Measurements from ENCODE around the gene C1QA. TPM values are rescaled to one million over a fixed set of nuclear protein-coding genes. Genes with fewer than 3 reads are reported as not detected.

C1QA gene
- polyA plus RNA-seq, 1 experiment = not detected

GRCh38 chr1:22643381-22643780 lies 7.0 kb downstream of the C1QA start, which contains the start of gene C1QC:
TSS of gene C1QC (plus strand) at chr1:22643633. CDS start at chr1:22644024, 391 bp downstream.
- Histone ChIP-seq H3K27ac (ENCODE audit: low read depth, low read length) (no peak within 1 kb of the TSS), H3K9me3 (ENCODE audit: control insufficient read depth, insufficient read depth, low read length) (no peaks in the 10 kb centered on the region; the same call in 1 of the 2 replicates), H3K4me3 (ENCODE audit: low read depth, low read length) (no peak within 1 kb of the TSS), H3K27me3 (ENCODE audit: control insufficient read depth, insufficient read depth, low read length) (peaks cover 29% of the 10 kb centered on the region)
- ChIA-PET POLR2A (no interaction called here), CTCF (interaction anchor here (0.7 to 1.1 kb wide), 2 partner anchors 123 to 227 kb away, joined by 4 to 6 read pairs; no protein-coding TSS in a partner anchor)
- no peak for TF ChIP-seq CTCF (IDR thresholded peaks at IDR 0.05; ENCODE audit: low read depth, low read length)
- no peak for DNase-seq (ENCODE audit: low read depth, low spot score)

GRCh38 chr1:22643928-22644327 lies 7.5 kb downstream of the C1QA start:
- no peak for TF ChIP-seq CTCF (IDR thresholded peaks at IDR 0.05; ENCODE audit: low read depth, low read length)
- DNase-seq (ENCODE audit: low read depth, low spot score) = no peak
- no peaks in the 10 kb centered on the region; the same call in 1 of the 2 replicates for H3K9me3 ChIP-seq (ENCODE audit: control insufficient read depth, insufficient read depth, low read length)
- peaks cover 29% of the 10 kb centered on the region for H3K27me3 ChIP-seq (ENCODE audit: control insufficient read depth, insufficient read depth, low read length)
- no peak overlapping the region for H3K27ac ChIP-seq (ENCODE audit: low read depth, low read length)
- POLR2A ChIA-PET = no interaction called here
- CTCF ChIA-PET = interaction anchor here (0.7 kb wide), 1 partner anchor 123 kb away, joined by 4 read pairs; no protein-coding TSS in a partner anchor
- H3K4me3 ChIP-seq (ENCODE audit: low read depth, low read length) = no peak overlapping the region

GRCh38 chr1:22645931-22646330 lies 9.5 kb downstream of the C1QA start:
- ChIA-PET POLR2A (no interaction called here), CTCF (interaction anchor here (2.5 kb wide), 1 partner anchor 225 kb away, joined by 18 read pairs; no protein-coding TSS in a partner anchor)
- Histone ChIP-seq H3K9me3 (ENCODE audit: control insufficient read depth, insufficient read depth, low read length) (no peaks in the 10 kb centered on the region), H3K27me3 (ENCODE audit: control insufficient read depth, insufficient read depth, low read length) (peaks cover 40% of the 10 kb centered on the region), H3K4me3 (ENCODE audit: low read depth, low read length) (no peak overlapping the region), H3K27ac (ENCODE audit: low read depth, low read length) (no peak overlapping the region)
- no peak for TF ChIP-seq CTCF (IDR thresholded peaks at IDR 0.05; ENCODE audit: low read depth, low read length)
- DNase-seq (ENCODE audit: low read depth, low spot score) = no peak

- no peaks in the 10 kb centered on the region for H3K9me3 ChIP-seq (ENCODE audit: control insufficient read depth, insufficient read depth, low read length)
- H3K4me3 ChIP-seq (ENCODE audit: low read depth, low read length) = no peak overlapping the region
- H3K27ac ChIP-seq (ENCODE audit: low read depth, low read length) = no peak overlapping the region
- POLR2A ChIA-PET = no interaction called here
- CTCF ChIA-PET = interaction anchor here (2.5 kb wide), 1 partner anchor 226 kb away, joined by 18 read pairs; no protein-coding TSS in a partner anchor
- TF ChIP-seq CTCF (IDR thresholded peaks at IDR 0.05; ENCODE audit: low read depth, low read length) = no peak
- no peak for DNase-seq (ENCODE audit: low read depth, low spot score)
- H3K27me3 ChIP-seq (ENCODE audit: control insufficient read depth, insufficient read depth, low read length) = peaks cover 43% of the 10 kb centered on the region
These were observed 10.0 kb downstream of the C1QA start for GRCh38 chr1:22646384-22646783.

DNA sequence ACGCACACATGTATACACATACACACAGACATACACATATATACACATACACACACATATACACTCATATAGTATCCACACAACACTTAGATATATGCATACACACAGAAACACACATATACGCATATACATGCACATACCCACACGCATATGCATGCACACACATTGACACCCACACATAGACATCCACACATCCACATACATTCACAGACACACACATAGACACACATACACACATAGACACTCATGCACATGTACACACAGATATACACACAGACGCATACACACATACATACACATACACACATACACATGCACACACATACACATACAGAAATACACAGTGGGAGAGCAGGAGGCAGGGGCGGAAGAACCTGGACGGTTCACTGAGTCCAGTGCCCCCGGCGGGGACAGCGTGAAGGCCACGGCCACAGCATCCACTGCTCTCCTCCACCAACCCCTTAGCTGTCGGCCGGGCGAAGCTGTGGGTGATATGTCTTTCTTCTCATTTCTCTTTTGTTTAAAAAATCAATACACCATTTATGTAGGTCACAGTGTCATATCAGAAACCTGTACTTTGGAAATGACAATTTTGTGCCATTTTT lies 13.8 kb downstream of the C1QA start:
- no peak for TF ChIP-seq CTCF (IDR thresholded peaks at IDR 0.05; ENCODE audit: low read depth, low read length)
- no peak for DNase-seq (ENCODE audit: low read depth, low spot score)
- Histone ChIP-seq H3K27me3 (ENCODE audit: control insufficient read depth, insufficient read depth, low read length) (peaks cover 54% of the 10 kb centered on the region), H3K4me3 (ENCODE audit: low read depth, low read length) (no peak overlapping the region), H3K9me3 (ENCODE audit: control insufficient read depth, insufficient read depth, low read length) (no peaks in the 10 kb centered on the region), H3K27ac (ENCODE audit: low read depth, low read length) (no peak overlapping the region)
- ChIA-PET CTCF (no interaction called here), POLR2A (no interaction called here)
